Loucy (cell line): ENCODE data around the gene CBX8.

Source experiments
- H2AFZ ChIP-seq: fragments of 200-600 bp; sonication (generic); 2 replicates; pipeline ENCODE4 v1.6.0; 2016; ENCODE audit warnings: antibody characterized with exemption, mild to moderate bottlenecking, low read length, moderate library complexity
- H3F3A ChIP-seq: fragments of 200-600 bp; 2 replicates; pipeline ENCODE4 v1.6.0; 2016; ENCODE audit warnings: antibody characterized with exemption, low read depth, mild to moderate bottlenecking
- H3K27me3 ChIP-seq: fragments of 200-600 bp; sonication (generic); 2 replicates; pipeline ENCODE4 v1.6.1; 2014; ENCODE audit warnings: low read length, mild to moderate bottlenecking; ENCODE audit not compliant: insufficient read depth, poor library complexity, severe bottlenecking
- H3K36me3 ChIP-seq: fragments of 200-600 bp; sonication (generic); 2 replicates; pipeline ENCODE4 v1.6.1; 2016; ENCODE audit warnings: low read length; ENCODE audit not compliant: insufficient read depth
- H3K4me1 ChIP-seq: fragments of 200-600 bp; sonication (generic); 2 replicates; pipeline ENCODE4 v1.5.1; 2014; ENCODE audit warnings: low read length, mild to moderate bottlenecking; ENCODE audit not compliant: insufficient read depth, poor library complexity, severe bottlenecking
- H3K4me2 ChIP-seq: fragments of 200-600 bp; sonication (generic); 2 replicates; pipeline ENCODE4 v1.6.0; 2014; ENCODE audit warnings: antibody characterized with exemption, low read length, low read depth, mild to moderate bottlenecking; ENCODE audit not compliant: poor library complexity, severe bottlenecking
- H3K4me3 ChIP-seq: fragments of 200-600 bp; sonication (generic); 2 replicates; pipeline ENCODE4 v1.5.1; 2014; ENCODE audit warnings: low read length, mild to moderate bottlenecking, mixed read lengths; ENCODE audit not compliant: poor library complexity, severe bottlenecking
- H3K79me2 ChIP-seq: fragments of 200-600 bp; sonication (generic); 2 replicates; pipeline ENCODE4 v1.6.1; 2014; ENCODE audit warnings: low read length; ENCODE audit not compliant: insufficient read depth
- H3K9ac ChIP-seq: fragments of 200-600 bp; sonication (generic); 2 replicates; pipeline ENCODE4 v1.6.0; 2014; ENCODE audit warnings: mild to moderate bottlenecking, low read depth, low read length, moderate library complexity; ENCODE audit not compliant: poor library complexity, severe bottlenecking
- H3K9me2 ChIP-seq: fragments of 200-600 bp; sonication (generic); replicated peaks from 2 replicates; pipeline ENCODE4 v1.6.1; 2016; ENCODE audit warnings: low read depth, low read length, mixed read lengths
- H3K9me3 ChIP-seq: fragments of 200-600 bp; sonication (generic); 2 replicates; pipeline ENCODE4 v1.6.1; 2014; ENCODE audit warnings: mild to moderate bottlenecking, antibody characterized with exemption, low read length, low read depth; ENCODE audit not compliant: insufficient read depth
- H4K20me1 ChIP-seq: fragments of 200-600 bp; sonication (generic); 2 replicates; pipeline ENCODE4 v1.6.0; 2014; ENCODE audit warnings: antibody characterized with exemption, low read length, mild to moderate bottlenecking; ENCODE audit not compliant: insufficient read depth, poor library complexity, severe bottlenecking
- EZH2phosphoT487 ChIP-seq: fragments of 200-600 bp; IDR thresholded peaks from 2 replicates; pipeline ENCODE4 v1.6.1; 2018; ENCODE audit warnings: antibody characterized with exemption, mild to moderate bottlenecking, moderate library complexity, borderline replicate concordance
- TF ChIP-seq, protein P1 (sequence below): fragments of 200-600 bp; sonication (generic); conservative IDR thresholded peaks from 2 replicates; pipeline ENCODE4 v1.5.1; 2014; ENCODE audit warnings: mild to moderate bottlenecking, antibody characterized with exemption, low read length

The CBX8 gene

DNA sequence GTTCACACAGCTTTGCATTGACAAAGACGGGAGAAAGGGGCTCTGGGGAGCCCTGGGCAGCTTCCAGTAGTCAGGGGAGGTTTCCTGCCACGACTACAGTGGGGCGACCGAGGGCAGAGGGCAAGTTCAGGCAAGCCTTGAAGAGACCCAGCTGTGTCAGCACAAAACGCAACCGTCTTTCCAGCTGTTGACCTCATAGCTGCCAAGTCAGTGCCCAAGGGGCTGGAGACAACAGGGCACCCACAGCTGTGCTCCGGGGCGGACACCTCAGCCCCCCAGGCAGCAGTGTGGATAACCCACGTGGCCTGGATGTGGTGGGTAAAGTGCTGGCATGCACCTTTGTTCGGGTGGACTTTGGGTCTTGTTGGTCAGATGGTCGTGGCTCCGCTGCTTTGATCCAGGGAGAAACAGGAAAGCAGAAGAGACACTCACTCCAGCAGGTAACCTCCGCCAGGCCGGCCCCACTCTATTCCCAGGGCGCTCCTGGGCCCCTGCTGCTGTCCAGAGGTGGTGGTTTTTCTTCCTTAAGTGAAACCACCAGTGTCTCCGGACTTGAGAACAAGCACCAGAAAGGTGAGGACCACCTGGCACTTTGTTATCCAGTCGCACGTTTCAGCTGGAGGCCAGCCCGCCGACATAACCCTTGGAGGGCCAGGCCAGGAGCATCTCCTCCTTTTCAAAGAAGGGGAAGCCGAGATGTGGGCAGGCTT, 36.5 kb downstream of the CBX8 start:
- no peaks in the 10 kb centered on the region for H3K4me1 ChIP-seq
- no peak overlapping the region for H3K4me2 ChIP-seq
- TF ChIP-seq, protein P1, sequence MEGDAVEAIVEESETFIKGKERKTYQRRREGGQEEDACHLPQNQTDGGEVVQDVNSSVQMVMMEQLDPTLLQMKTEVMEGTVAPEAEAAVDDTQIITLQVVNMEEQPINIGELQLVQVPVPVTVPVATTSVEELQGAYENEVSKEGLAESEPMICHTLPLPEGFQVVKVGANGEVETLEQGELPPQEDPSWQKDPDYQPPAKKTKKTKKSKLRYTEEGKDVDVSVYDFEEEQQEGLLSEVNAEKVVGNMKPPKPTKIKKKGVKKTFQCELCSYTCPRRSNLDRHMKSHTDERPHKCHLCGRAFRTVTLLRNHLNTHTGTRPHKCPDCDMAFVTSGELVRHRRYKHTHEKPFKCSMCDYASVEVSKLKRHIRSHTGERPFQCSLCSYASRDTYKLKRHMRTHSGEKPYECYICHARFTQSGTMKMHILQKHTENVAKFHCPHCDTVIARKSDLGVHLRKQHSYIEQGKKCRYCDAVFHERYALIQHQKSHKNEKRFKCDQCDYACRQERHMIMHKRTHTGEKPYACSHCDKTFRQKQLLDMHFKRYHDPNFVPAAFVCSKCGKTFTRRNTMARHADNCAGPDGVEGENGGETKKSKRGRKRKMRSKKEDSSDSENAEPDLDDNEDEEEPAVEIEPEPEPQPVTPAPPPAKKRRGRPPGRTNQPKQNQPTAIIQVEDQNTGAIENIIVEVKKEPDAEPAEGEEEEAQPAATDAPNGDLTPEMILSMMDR, result no peak
- no peak for TF ChIP-seq EZH2phosphoT487
- no peak overlapping the region for H3K4me3 ChIP-seq
- no peak overlapping the region for H2AFZ ChIP-seq
- no peaks in the 10 kb centered on the region for H3K9me3 ChIP-seq
- H3K36me3 ChIP-seq, result no peaks in the 10 kb centered on the region
- H3F3A ChIP-seq, result no peaks in the 10 kb centered on the region
- no peaks in the 10 kb centered on the region for H3K9me2 ChIP-seq
- no peaks in the 10 kb centered on the region for H3K79me2 ChIP-seq
- no peaks in the 10 kb centered on the region for H3K27me3 ChIP-seq
- H4K20me1 ChIP-seq, result no peaks in the 10 kb centered on the region
- no peak overlapping the region for H3K9ac ChIP-seq

GRCh38 chr17:79758271-79758670, 38.6 kb downstream of the CBX8 start:
- H3F3A ChIP-seq, result no peaks in the 10 kb centered on the region
- no peaks in the 10 kb centered on the region for H3K9me2 ChIP-seq
- H3K36me3 ChIP-seq, result no peaks in the 10 kb centered on the region
- no peak overlapping the region for H3K9ac ChIP-seq
- no peaks in the 10 kb centered on the region for H4K20me1 ChIP-seq
- no peaks in the 10 kb centered on the region for H3K9me3 ChIP-seq
- no peak overlapping the region for H3K4me2 ChIP-seq
- H3K79me2 ChIP-seq, result no peaks in the 10 kb centered on the region
- H3K4me3 ChIP-seq, result no peak overlapping the region
- H3K4me1 ChIP-seq, result no peaks in the 10 kb centered on the region
- no peak overlapping the region for H2AFZ ChIP-seq
- TF ChIP-seq, protein P1, result no peak
- TF ChIP-seq EZH2phosphoT487, result no peak
- H3K27me3 ChIP-seq, result no peaks in the 10 kb centered on the region

DNA sequence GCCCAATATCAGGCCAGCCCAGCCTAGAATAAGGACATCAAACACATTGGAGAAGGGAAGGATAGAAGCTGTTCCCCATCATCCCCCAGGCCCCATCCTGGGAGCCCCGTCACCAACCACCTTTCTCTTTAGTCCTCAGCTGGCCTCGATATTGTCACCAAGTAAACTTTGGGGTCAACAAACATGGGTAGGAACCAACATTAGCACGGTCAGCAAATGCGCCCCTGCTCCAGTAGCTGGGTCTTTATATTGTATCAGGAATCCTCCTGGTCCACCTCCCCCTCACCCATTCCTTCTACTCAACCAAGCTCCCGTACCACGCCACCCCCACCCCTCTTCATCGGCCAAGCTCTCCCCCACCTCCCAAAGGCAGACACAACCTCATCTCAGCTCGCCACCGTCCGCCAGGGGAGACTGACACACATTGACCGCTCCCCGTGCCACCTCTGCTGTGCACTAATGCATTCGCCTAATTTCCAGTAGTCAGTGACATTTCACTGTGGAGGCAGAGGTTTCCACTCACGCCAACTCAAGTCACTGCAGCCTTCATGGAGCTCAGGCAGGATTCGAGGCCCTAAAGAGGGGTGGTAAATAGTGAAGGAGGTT, 39.6 kb downstream of the CBX8 start:
- H3K27me3 ChIP-seq, result no peaks in the 10 kb centered on the region
- TF ChIP-seq EZH2phosphoT487, result no peak
- TF ChIP-seq, protein P1, result no peak
- no peaks in the 10 kb centered on the region for H3K9me2 ChIP-seq
- no peaks in the 10 kb centered on the region for H3K36me3 ChIP-seq
- H2AFZ ChIP-seq, result no peak overlapping the region
- H3K4me1 ChIP-seq, result no peaks in the 10 kb centered on the region
- H3K9ac ChIP-seq, result no peak overlapping the region
- no peaks in the 10 kb centered on the region for H3K79me2 ChIP-seq
- H3F3A ChIP-seq, result no peaks in the 10 kb centered on the region
- no peaks in the 10 kb centered on the region for H3K9me3 ChIP-seq
- no peak overlapping the region for H3K4me3 ChIP-seq
- H3K4me2 ChIP-seq, result no peak overlapping the region
- no peaks in the 10 kb centered on the region for H4K20me1 ChIP-seq
